Parathyroid adenoma (tissue), 2 donors: ENCODE measurements around the gene HYLS1.

ENCODE experiments used
- H2AFZ ChIP-seq: fragments of 300-600 bp; sonication (generic); one replicate; pipeline ENCODE4 v1.7.0; 2017; ENCODE audit warnings: antibody characterized with exemption, mild to moderate bottlenecking
- H3K27ac ChIP-seq: fragments of 300-600 bp; sonication (generic); one replicate; pipeline ENCODE4 v1.7.0; 2017
- H3K27me3 ChIP-seq: fragments of 300-600 bp; sonication (generic); one replicate; pipeline ENCODE4 v1.7.0; 2017; ENCODE audit warnings: low read length; ENCODE audit not compliant: control insufficient read depth, insufficient read depth
- H3K36me3 ChIP-seq: fragments of 300-600 bp; sonication (generic); one replicate; pipeline ENCODE4 v1.7.0; 2017; ENCODE audit warnings: low read length; ENCODE audit not compliant: control insufficient read depth, insufficient read depth
- H3K4me1 ChIP-seq: fragments of 300-600 bp; sonication (generic); one replicate; pipeline ENCODE4 v1.7.0; 2017; ENCODE audit warnings: control low read depth
- H3K4me2 ChIP-seq: fragments of 300-600 bp; sonication (generic); one replicate; pipeline ENCODE4 v1.7.0; 2017; ENCODE audit warnings: low read length
- H3K4me3 ChIP-seq: fragments of 300-600 bp; sonication (generic); one replicate; pipeline ENCODE4 v1.7.0; 2017; ENCODE audit warnings: low read depth, low read length
- H3K79me2 ChIP-seq: fragments of 300-600 bp; sonication (generic); one replicate; pipeline ENCODE4 v1.7.0; 2017; ENCODE audit warnings: control low read depth
- H3K9ac ChIP-seq: fragments of 300-600 bp; sonication (generic); one replicate; pipeline ENCODE4 v1.7.0; 2017; ENCODE audit warnings: mild to moderate bottlenecking
- H3K9me3 ChIP-seq: fragments of 300-600 bp; sonication (generic); one replicate; pipeline ENCODE4 v1.7.0; 2017; ENCODE audit warnings: low read length; ENCODE audit not compliant: control insufficient read depth
- TF ChIP-seq, protein P1 (sequence below): fragments of 300-600 bp; sonication (generic); IDR thresholded peaks from one replicate; pipeline ENCODE4 v1.7.0; 2017; ENCODE audit warnings: antibody characterized with exemption, mild to moderate bottlenecking
- donor health status: primary hyperparathyroidism.

HYLS1 gene

DNA sequence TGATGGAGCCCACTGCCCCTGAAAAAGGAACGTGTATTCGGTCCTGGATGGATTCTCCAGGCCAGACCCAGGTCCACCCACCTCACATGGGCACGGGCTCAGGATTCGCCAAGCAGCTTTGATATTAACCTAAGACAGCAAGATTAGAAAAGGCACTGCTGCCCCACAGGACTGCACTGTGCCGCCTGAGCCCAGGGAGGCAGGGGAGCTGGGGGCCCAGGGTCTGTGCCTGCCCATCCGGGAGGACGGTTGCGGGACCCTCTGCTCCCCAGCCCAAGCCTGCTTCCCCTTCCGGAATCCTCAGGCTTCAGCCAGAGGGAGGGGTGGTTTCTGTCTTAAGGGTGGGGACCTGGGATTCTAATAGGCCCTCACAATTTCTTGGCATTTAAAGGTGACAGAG, 44.8 kb downstream of the HYLS1 start:
- Histone ChIP-seq H3K79me2 (no peaks in the 10 kb centered on the region), H3K27me3 (no peaks in the 10 kb centered on the region), H3K9me3 (no peaks in the 10 kb centered on the region), H3K27ac (no peak overlapping the region), H3K9ac (no peak overlapping the region), H3K4me2 (no peak overlapping the region), H2AFZ (no peak overlapping the region), H3K36me3 (no peaks in the 10 kb centered on the region), H3K4me3 (no peak overlapping the region), H3K4me1 (no peaks in the 10 kb centered on the region)
- TF ChIP-seq, protein P1, sequence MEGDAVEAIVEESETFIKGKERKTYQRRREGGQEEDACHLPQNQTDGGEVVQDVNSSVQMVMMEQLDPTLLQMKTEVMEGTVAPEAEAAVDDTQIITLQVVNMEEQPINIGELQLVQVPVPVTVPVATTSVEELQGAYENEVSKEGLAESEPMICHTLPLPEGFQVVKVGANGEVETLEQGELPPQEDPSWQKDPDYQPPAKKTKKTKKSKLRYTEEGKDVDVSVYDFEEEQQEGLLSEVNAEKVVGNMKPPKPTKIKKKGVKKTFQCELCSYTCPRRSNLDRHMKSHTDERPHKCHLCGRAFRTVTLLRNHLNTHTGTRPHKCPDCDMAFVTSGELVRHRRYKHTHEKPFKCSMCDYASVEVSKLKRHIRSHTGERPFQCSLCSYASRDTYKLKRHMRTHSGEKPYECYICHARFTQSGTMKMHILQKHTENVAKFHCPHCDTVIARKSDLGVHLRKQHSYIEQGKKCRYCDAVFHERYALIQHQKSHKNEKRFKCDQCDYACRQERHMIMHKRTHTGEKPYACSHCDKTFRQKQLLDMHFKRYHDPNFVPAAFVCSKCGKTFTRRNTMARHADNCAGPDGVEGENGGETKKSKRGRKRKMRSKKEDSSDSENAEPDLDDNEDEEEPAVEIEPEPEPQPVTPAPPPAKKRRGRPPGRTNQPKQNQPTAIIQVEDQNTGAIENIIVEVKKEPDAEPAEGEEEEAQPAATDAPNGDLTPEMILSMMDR = no peak

DNA sequence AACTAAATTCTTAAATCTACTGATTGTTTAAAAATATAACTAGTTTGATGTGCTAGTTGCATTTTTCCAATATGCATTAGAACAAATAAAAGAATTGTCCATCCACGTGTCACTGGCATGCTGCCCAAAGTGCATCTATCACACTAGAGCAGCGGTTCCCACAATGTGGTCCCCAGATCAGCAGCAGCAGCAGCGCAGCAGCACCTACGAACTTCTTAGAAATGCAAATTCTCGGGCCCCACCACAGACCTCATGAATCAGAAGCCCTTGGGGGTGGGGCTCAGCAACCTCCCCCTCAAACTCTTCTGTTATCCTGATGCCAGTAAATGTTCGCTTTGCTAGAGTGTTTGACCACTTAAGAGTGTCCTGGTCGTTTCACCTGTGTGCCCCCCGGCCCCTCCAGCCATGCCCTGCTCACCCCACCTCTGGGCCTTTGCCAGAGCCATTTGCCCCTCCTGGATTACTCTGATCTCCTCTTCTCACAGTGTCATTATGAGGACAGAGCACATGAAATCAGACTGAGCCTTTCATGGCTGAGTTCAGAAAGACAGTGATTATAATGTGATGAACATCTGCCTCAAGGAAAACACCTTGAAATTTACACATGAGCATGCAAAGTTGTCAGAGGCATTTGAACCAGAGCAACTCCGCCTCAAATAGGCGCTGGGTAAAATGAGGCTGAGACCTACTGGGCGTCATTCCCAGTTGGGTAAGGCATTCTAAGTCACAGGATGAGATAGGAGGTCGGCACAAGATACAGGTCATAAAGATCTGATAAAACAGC, 45.8 kb downstream of the HYLS1 start:
- H3K36me3 ChIP-seq = no peaks in the 10 kb centered on the region
- no peak overlapping the region for H3K4me3 ChIP-seq
- H2AFZ ChIP-seq = no peak overlapping the region
- no peak overlapping the region for H3K9ac ChIP-seq
- H3K9me3 ChIP-seq = no peaks in the 10 kb centered on the region
- TF ChIP-seq, protein P1 = no peak
- no peaks in the 10 kb centered on the region for H3K79me2 ChIP-seq
- no peak overlapping the region for H3K27ac ChIP-seq
- no peaks in the 10 kb centered on the region for H3K27me3 ChIP-seq
- H3K4me1 ChIP-seq = no peaks in the 10 kb centered on the region
- no peak overlapping the region for H3K4me2 ChIP-seq

GRCh38 chr11:125934473-125934872, 47.0 kb downstream of the HYLS1 start:
- Histone ChIP-seq H2AFZ (no peak overlapping the region), H3K27ac (no peak overlapping the region), H3K4me3 (no peak overlapping the region), H3K27me3 (no peaks in the 10 kb centered on the region), H3K9ac (no peak overlapping the region), H3K36me3 (no peaks in the 10 kb centered on the region), H3K79me2 (no peaks in the 10 kb centered on the region), H3K9me3 (no peaks in the 10 kb centered on the region), H3K4me2 (no peak overlapping the region), H3K4me1 (no peaks in the 10 kb centered on the region)
- TF ChIP-seq, protein P1 = no peak

GRCh38 chr11:125935056-125935455, 47.6 kb downstream of the HYLS1 start:
- Histone ChIP-seq H3K36me3 (no peaks in the 10 kb centered on the region), H3K9ac (no peak overlapping the region), H3K27ac (no peak overlapping the region), H3K27me3 (no peaks in the 10 kb centered on the region), H3K4me3 (no peak overlapping the region), H3K4me2 (no peak overlapping the region), H3K9me3 (no peaks in the 10 kb centered on the region), H3K79me2 (no peaks in the 10 kb centered on the region), H2AFZ (no peak overlapping the region), H3K4me1 (no peaks in the 10 kb centered on the region)
- TF ChIP-seq, protein P1 = no peak
